Esophagus squamous epithelium (tissue), 5 donors: ENCODE results near the gene FYTTD1. TPM values are rescaled to one million over a fixed set of nuclear protein-coding genes. Genes with fewer than 3 reads are reported as not detected.

Source experiments
- DNase-seq: peaks from one replicate; lab custom pipeline; 2025; lab: John Stamatoyannopoulos, UW
- H3K27ac ChIP-seq, 4 donors: fragments of 200-600 bp; sonication (generic); one replicate each; pipeline ENCODE4 v1.5.1; 2016 to 2019; ENCODE audit warnings: mild to moderate bottlenecking in 1 of 4
- H3K27me3 ChIP-seq, 4 donors: fragments of 200-600 bp; sonication (generic); 1 replicate in 3 of 4; 2 replicates in 1 of 4; pipeline versions ENCODE4 v1.5.1 to v1.6.0; 2017 to 2021; ENCODE audit warnings: antibody characterized with exemption in 1 of 4
- H3K36me3 ChIP-seq, 3 donors: fragments of 200-600 bp; sonication (generic); one replicate each; pipeline ENCODE4 v1.5.1; 2016 to 2019
- H3K4me1 ChIP-seq, 3 donors: fragments of 200-600 bp; sonication (generic); one replicate each; pipeline ENCODE4 v1.5.1; 2017 to 2019
- H3K4me3 ChIP-seq, 4 donors: fragments of 200-600 bp; sonication (generic); 1 replicate in 3 of 4; 2 replicates in 1 of 4; pipeline ENCODE4 v1.5.1; 2016 to 2019; ENCODE audit warnings: mild to moderate bottlenecking in 2 of 4, moderate library complexity in 1 of 4
- H3K9me3 ChIP-seq, 3 donors: fragments of 200-600 bp; sonication (generic); one replicate each; pipeline ENCODE4 v1.5.1; 2016 to 2019
- POLR2A ChIP-seq, 4 donors: fragments of 450-650 bp; IDR thresholded peaks; one replicate each; pipeline ENCODE4 v1.6.1; 2017; ENCODE audit warnings: antibody characterized with exemption in 4 of 4, mild to moderate bottlenecking in 4 of 4, moderate library complexity in 3 of 4
- WGBS, 2 donors: methylation state at CpG; one replicate each; pipeline ENCODE4 v1.1.5; 2018; 5-methylcytosine and 5-hydroxymethylcytosine counted together
- intact Hi-C: fragments of 100-400 bp; cut with DNase I; formaldehyde crosslinking; loops from one replicate; pipeline ENCODE4 v1.15.0; 2022
- total RNA-seq, 4 donors: library from RNA; depleted of rRNA; stranded (reverse); fragments of >200 nt; gene quantifications; one replicate each; pipeline ENCODE4 v1.1.0, GENCODE V29; 2016
- TF ChIP-seq, protein P1 (sequence below), 6 experiments: fragments of 450-650 bp in 4 of 6; fragments of 200-600 bp in 2 of 6; sonication (generic) in 2 of 6; IDR thresholded peaks; one replicate each; pipeline ENCODE4 v1.5.1; 2016 to 2019; ENCODE audit warnings: antibody characterized with exemption in 6 of 6, mild to moderate bottlenecking in 4 of 6, moderate library complexity in 4 of 6
- donor health status: DM: yes; HTN: yes; CAD: no.

Gene FYTTD1
- total RNA-seq, 4 donors from 2014 or later, result 46.4 to 62.0 (median 52.6) TPM

DNA sequence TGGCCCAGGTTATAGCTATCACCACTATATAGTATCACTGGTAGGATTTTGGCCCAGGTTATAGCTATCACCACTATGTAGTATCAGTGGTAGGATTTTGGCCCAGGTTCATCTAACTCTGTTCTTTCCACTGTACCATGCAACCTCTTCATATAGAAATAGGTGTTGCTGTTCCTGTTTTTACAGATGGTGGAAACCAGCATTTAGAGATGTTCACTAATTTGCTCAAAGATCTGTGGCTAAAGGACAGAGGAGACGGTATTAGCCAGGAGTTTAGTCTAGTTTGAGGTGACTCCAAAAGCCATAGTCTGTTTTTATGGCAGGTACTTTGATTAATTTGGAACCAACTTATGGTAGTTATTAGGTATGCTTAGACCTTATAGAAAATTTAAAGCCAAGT lies 44.4 kb downstream of the FYTTD1 start:
- no peak overlapping the region for H3K27ac ChIP-seq
- no peaks in the 10 kb centered on the region for H3K9me3 ChIP-seq
- no peaks in the 10 kb centered on the region for H3K36me3 ChIP-seq
- 83 to 95% methylated on average over 1 of the region's 1 CpG for WGBS, 2 donors
- no peak overlapping the region for H3K4me3 ChIP-seq
- TF ChIP-seq POLR2A (IDR thresholded peaks at IDR 0.05), result no peak
- TF ChIP-seq, protein P1, sequence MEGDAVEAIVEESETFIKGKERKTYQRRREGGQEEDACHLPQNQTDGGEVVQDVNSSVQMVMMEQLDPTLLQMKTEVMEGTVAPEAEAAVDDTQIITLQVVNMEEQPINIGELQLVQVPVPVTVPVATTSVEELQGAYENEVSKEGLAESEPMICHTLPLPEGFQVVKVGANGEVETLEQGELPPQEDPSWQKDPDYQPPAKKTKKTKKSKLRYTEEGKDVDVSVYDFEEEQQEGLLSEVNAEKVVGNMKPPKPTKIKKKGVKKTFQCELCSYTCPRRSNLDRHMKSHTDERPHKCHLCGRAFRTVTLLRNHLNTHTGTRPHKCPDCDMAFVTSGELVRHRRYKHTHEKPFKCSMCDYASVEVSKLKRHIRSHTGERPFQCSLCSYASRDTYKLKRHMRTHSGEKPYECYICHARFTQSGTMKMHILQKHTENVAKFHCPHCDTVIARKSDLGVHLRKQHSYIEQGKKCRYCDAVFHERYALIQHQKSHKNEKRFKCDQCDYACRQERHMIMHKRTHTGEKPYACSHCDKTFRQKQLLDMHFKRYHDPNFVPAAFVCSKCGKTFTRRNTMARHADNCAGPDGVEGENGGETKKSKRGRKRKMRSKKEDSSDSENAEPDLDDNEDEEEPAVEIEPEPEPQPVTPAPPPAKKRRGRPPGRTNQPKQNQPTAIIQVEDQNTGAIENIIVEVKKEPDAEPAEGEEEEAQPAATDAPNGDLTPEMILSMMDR (IDR thresholded peaks at IDR 0.05), result no peak
- intact Hi-C loops, result no loop called here
- H3K27me3 ChIP-seq, result no peaks in the 10 kb centered on the region
- no peak for DNase-seq
- peaks cover 0 to 63% (median 13%) of the 10 kb centered on the region in 3 donors for H3K4me1 ChIP-seq

DNA sequence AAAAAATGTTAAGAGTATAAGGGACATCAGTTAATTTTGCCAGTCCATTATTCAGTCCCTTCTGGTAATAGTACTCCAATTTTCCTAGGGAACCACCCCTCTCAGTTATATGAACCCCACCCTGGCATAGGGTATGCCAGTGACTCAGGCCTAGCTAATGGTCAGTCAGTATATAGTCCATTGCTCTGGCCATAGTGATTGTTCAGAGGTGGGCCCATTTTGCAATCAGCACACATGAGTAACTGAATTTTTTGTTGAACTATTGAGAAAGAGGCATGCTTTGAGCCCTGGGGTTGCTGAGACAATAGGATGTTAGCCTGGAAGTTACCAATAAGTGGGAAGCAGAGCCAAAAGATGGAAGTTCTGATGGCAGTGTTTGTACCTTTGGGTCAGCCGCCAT lies 45.5 kb downstream of the FYTTD1 start:
- TF ChIP-seq POLR2A (IDR thresholded peaks at IDR 0.05), result no peak
- TF ChIP-seq, protein P1 (IDR thresholded peaks at IDR 0.05), result no peak
- Histone ChIP-seq H3K9me3 (no peaks in the 10 kb centered on the region), H3K27ac (no peak overlapping the region), H3K36me3 (no peaks in the 10 kb centered on the region), H3K4me3 (no peak overlapping the region), H3K4me1 (peaks cover 0 to 68% (median 13%) of the 10 kb centered on the region in 3 donors), H3K27me3 (no peaks in the 10 kb centered on the region)
- intact Hi-C loops, result no loop called here
- no peak for DNase-seq
- WGBS, 2 donors, result 95 to 100% methylated on average over 1 of the region's 1 CpG

DNA sequence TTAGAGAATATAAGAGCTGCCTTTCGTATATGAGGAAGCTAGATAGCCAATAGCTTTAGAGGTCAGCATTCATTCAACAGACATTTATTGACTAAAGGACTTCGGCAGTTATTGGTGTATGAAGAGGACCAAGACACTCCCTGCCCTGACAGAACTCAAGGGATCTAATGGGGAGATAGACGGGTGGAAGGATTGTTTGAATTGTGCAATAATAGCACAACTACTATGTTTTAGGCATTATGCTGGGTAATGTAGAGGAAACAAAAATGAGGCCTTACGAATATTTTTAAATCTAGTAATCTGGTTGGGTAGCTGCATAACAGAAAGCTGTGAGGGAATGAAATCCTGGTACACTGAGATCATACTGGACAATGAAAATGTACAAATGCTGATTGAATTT lies 46.4 kb downstream of the FYTTD1 start:
- TF ChIP-seq, protein P1 (IDR thresholded peaks at IDR 0.05), result no peak
- TF ChIP-seq POLR2A (IDR thresholded peaks at IDR 0.05), result no peak
- 55 to 57% methylated on average over 4 of the region's 4 CpGs for WGBS, 2 donors
- H3K9me3 ChIP-seq, result no peaks in the 10 kb centered on the region
- H3K4me3 ChIP-seq, result no peak overlapping the region
- H3K4me1 ChIP-seq, result peaks cover 0 to 63% (median 13%) of the 10 kb centered on the region in 3 donors
- no peak for DNase-seq
- H3K36me3 ChIP-seq, result no peaks in the 10 kb centered on the region
- no peaks in the 10 kb centered on the region for H3K27me3 ChIP-seq
- no peak overlapping the region for H3K27ac ChIP-seq
- intact Hi-C loops, result no loop called here

DNA sequence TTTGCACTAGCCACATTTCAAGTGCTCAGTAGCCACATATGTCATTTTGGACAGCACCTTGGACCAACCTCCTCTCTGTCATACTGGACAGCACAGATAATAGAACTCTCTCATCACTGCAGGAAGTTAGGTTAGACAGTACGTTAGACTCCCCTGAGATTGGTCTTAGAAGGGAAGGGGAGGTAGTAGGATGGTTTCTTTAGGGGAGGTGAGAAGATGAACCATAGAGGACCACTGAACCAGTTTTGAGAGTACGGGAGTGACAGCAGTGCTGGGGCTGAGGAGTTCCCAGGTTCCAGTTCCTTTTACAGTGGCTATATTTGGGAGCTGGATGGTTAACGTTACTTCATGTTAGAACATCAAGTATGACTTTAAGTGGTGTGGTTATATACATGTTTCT lies 49.2 kb downstream of the FYTTD1 start:
- H3K27me3 ChIP-seq, result no peaks in the 10 kb centered on the region
- H3K36me3 ChIP-seq, result no peaks in the 10 kb centered on the region
- no peak for DNase-seq
- TF ChIP-seq, protein P1 (IDR thresholded peaks at IDR 0.05), result no peak
- no peak for TF ChIP-seq POLR2A (IDR thresholded peaks at IDR 0.05)
- H3K4me1 ChIP-seq, result peaks cover 0 to 57% (median 7%) of the 10 kb centered on the region in 3 donors
- H3K9me3 ChIP-seq, result no peaks in the 10 kb centered on the region
- intact Hi-C loops, result no loop called here
- WGBS, 2 donors, result 52 to 89% methylated on average over 3 of the region's 3 CpGs
- H3K4me3 ChIP-seq, result no peak overlapping the region
- no peak overlapping the region for H3K27ac ChIP-seq

DNA sequence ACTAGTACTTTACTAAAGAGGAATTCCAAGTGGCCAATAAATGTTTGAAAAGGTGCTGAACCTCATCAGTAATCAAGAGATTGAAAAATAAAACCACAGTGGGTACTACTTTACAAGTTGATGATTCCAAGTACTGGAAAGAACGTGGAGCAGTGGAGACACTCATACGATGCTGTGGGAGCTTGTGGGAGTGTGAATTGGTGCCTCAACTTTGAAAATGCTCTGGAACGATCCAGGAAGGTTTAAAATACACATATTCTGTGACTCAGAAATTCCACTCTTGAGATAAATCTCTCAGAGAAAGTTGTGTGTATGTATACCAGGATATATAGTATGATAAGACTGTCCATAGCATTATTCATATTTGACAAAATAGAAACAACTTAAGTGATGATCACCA lies 50.7 kb downstream of the FYTTD1 start:
- H3K27me3 ChIP-seq, result no peaks in the 10 kb centered on the region
- no peak for DNase-seq
- WGBS, 2 donors, result 74 to 79% methylated on average over 3 of the region's 3 CpGs
- H3K4me1 ChIP-seq, result peaks cover 0 to 42% (median 5%) of the 10 kb centered on the region in 3 donors
- H3K27ac ChIP-seq, result no peak overlapping the region
- TF ChIP-seq, protein P1 (IDR thresholded peaks at IDR 0.05), result no peak
- no peak for TF ChIP-seq POLR2A (IDR thresholded peaks at IDR 0.05)
- no peaks in the 10 kb centered on the region for H3K36me3 ChIP-seq
- no peaks in the 10 kb centered on the region for H3K9me3 ChIP-seq
- H3K4me3 ChIP-seq, result no peak overlapping the region
- intact Hi-C loops, result no loop called here
